Myometrial cell (primary cell): Measurements from ENCODE around the gene ZNF32. TPM values are rescaled to one million over a fixed set of nuclear protein-coding genes. Genes with fewer than 3 reads are reported as not detected.

ENCODE experiments used
- total RNA-seq: library from RNA; depleted of rRNA; stranded (reverse); fragments of >200 nt; gene quantifications from 2 replicates; pipeline ENCODE4 v1.2.3, GENCODE V29; 2015

ZNF32 gene, protein sequence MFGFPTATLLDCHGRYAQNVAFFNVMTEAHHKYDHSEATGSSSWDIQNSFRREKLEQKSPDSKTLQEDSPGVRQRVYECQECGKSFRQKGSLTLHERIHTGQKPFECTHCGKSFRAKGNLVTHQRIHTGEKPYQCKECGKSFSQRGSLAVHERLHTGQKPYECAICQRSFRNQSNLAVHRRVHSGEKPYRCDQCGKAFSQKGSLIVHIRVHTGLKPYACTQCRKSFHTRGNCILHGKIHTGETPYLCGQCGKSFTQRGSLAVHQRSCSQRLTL
- 23.1 and 23.9 TPM in 2 replicates for total RNA-seq

DNA sequence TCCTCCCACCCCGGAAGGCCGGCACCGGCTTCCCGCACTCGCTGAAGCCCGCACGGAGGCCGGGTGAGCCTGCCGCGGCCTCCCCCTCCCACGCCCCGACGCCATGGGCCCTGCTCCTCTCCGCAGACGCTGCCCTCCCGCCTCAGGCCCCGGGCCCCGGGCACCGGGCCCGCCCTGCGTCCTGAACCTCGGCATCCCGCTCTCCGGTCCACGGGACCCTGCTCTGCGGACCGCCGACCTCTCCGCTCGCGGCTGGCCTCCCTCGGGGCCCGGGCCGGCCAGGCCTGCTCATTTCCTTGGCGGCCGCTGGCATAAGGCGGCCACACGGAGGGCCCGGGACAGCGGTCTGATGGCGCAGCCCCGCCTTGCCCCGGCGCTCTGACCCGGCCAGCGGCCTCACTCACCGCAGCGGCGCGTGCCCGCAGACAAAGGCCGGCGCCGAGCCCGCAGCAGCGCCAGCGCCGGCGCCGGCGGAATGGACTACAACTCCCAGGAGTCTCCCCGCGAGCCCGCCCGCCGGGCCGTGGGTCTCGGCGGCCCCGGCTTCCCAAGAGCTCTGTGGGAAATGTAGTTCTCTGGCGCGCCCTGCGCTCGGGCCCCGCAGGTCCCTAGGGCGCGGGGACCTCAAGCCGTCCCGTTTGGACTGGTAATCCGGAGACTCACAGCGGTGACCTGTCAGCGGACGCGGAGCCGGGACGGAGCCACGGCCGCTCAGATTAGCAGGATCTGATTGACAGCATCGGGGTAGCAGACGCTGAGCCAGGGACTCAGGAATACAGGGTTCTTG is at the start of gene ZNF32:
ZNF32 (minus strand) TSS at position 484 of the 787 bp plus-strand sequence. CDS start 2,748 bp downstream, outside the sequence.

GRCh38 chr10:43606323-43607198 is 42.1 kb downstream of the ZNF32 start, which contains the start of gene ZNF485:
Gene ZNF485, plus strand, starts transcription at chr10:43606438. Its CDS starts 613 bp downstream, at chr10:43607051.

Other genes starting within 250 kb of the ZNF32 start
- gene HNRNPF, start 239.7 kb downstream of the ZNF32 start, total RNA-seq: 187 and 197 TPM in 2 replicates
- gene ZNF487, start 211.8 kb downstream of the ZNF32 start, total RNA-seq: 1.6 and 7.2 TPM in 2 replicates
- gene ZNF239, start 74.3 kb downstream of the ZNF32 start, total RNA-seq: 2.0 and 5.1 TPM in 2 replicates
- 2.3 and 3.7 TPM in 2 replicates for gene ZNF485, start 42.4 kb downstream of the ZNF32 start, total RNA-seq